ENCODE results near the gene ATP2A1.

Gene ATP2A1

DNA sequence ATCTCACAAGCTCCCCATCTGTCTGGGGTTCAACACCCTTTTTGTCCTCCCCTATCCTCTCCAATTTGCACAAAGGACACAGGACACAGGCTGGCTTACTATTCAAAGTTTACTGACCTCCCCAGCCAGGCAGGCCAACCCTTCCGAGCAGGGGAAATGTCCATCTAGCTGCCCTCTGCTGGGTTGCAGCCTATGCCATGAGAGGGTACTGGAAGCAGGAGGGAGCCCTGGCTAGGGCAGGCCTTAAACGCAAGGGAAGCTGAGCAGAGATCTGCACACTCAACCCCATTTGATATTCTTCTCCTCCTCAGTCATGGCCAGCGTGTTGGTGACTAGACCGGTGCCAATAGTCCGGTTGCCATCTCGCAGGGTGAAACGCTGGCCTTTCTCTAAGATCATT lies 35.6 kb upstream of the ATP2A1 start:
- TF ChIP-seq, protein P1, sequence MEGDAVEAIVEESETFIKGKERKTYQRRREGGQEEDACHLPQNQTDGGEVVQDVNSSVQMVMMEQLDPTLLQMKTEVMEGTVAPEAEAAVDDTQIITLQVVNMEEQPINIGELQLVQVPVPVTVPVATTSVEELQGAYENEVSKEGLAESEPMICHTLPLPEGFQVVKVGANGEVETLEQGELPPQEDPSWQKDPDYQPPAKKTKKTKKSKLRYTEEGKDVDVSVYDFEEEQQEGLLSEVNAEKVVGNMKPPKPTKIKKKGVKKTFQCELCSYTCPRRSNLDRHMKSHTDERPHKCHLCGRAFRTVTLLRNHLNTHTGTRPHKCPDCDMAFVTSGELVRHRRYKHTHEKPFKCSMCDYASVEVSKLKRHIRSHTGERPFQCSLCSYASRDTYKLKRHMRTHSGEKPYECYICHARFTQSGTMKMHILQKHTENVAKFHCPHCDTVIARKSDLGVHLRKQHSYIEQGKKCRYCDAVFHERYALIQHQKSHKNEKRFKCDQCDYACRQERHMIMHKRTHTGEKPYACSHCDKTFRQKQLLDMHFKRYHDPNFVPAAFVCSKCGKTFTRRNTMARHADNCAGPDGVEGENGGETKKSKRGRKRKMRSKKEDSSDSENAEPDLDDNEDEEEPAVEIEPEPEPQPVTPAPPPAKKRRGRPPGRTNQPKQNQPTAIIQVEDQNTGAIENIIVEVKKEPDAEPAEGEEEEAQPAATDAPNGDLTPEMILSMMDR (IDR thresholded peaks at IDR 0.05; ENCODE audit: control insufficient read depth, insufficient read depth, low read depth, low read length, missing control alignments) = no peak
- DNase-seq (ENCODE audit: low read depth) = no peak
- no peak overlapping the region for H3K4me3 ChIP-seq (ENCODE audit: control insufficient read depth, low read depth, low read length)

GRCh38 chr16:28843766-28844165 lies 34.5 kb upstream of the ATP2A1 start:
- TF ChIP-seq, protein P1 (IDR thresholded peaks at IDR 0.05; ENCODE audit: control insufficient read depth, insufficient read depth, low read depth, low read length, missing control alignments) = no peak
- DNase-seq (ENCODE audit: low read depth) = no peak
- H3K4me3 ChIP-seq (ENCODE audit: control insufficient read depth, low read depth, low read length) = no peak overlapping the region

DNA sequence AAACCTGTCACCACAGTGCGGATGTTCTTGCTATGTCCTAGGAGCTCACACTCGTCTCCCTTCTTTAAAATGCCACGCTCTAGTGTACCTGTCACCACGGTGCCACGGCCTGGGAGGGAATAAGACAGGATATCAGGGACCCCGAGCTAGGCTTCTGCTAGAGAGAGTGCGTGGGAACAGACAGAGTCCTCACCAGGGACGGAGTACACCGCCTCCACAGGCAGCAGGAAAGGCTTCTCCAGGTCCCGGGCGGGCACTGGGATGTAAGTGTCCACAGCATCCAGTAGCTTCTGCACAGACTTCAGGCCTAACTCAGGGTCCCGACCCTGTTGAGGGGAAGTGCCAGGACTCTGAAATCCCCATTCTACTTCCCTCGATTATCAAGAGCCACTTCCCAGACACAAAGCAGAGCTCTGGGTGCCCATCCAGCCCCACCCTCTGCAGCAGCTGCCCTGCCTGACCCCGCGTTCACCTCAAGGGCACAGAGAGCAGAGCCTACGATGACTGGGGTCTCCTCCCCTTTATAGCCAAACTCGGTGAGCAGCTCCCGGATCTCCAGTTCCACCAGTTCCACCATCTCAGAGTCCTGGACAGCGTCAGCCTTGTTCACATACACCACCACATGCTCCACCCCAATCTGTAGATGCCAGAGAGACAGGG lies 33.9 kb upstream of the ATP2A1 start:
- no peak for DNase-seq (ENCODE audit: low read depth)
- H3K4me3 ChIP-seq (ENCODE audit: control insufficient read depth, low read depth, low read length) = no peak overlapping the region
- TF ChIP-seq, protein P1 (IDR thresholded peaks at IDR 0.05; ENCODE audit: control insufficient read depth, insufficient read depth, low read depth, low read length, missing control alignments) = no peak

DNA sequence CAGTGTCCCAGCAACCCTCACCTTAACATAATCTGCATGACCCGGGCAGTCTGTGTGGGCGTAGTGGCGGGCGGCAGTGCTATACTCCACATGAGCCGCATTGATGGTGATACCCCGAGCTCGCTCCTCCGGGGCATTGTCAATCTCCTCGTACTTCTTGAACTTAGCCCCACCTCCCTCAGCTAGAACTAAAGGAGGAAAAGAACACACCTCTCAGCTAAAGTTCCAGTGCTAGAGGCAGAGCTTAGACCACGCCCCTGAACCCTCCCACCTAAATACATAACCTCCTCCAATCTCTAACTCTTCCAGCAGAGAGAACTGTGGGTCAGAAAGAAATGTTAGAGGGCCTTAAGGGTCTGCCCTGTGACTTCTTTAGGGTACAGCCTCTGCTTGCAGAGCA lies 33.0 kb upstream of the ATP2A1 start:
- TF ChIP-seq, protein P1 (IDR thresholded peaks at IDR 0.05; ENCODE audit: control insufficient read depth, insufficient read depth, low read depth, low read length, missing control alignments) = no peak
- no peak for DNase-seq (ENCODE audit: low read depth)
- peak overlapping the region; percentile 56 for H3K4me3 ChIP-seq (ENCODE audit: control insufficient read depth, low read depth, low read length)

DNA sequence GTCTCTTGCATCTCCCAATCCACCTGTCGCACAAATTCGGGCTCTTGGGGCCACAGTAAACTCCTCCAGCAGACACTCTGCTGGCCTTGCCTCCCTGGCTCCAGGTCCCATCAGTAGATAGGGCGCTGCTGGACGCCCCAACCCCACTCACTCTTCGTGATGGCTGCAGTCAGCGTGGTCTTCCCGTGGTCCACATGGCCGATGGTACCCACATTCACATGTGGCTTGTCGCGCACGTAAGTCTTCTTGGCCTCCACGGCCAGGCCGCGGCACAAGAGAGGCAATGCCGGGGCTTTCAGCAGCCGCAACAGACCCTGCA lies 32.6 kb upstream of the ATP2A1 start:
- TF ChIP-seq, protein P1 (IDR thresholded peaks at IDR 0.05; ENCODE audit: control insufficient read depth, insufficient read depth, low read depth, low read length, missing control alignments) = no peak
- peak overlapping the region; percentile 56 for H3K4me3 ChIP-seq (ENCODE audit: control insufficient read depth, low read depth, low read length)
- no peak for DNase-seq (ENCODE audit: low read depth)

GRCh38 chr16:28846080-28846932 lies 32.0 kb upstream of the ATP2A1 start, which contains the start of gene TUFM:
TUFM (minus strand) TSS chr16:28846348; CDS start chr16:28846269, 79 bp downstream.
- peak within 1 kb of the TSS; percentile 56 for H3K4me3 ChIP-seq (ENCODE audit: control insufficient read depth, low read depth, low read length)
- DNase-seq (ENCODE audit: low read depth) = peak; percentile 89
- TF ChIP-seq, protein P1 (IDR thresholded peaks at IDR 0.05; ENCODE audit: control insufficient read depth, insufficient read depth, low read depth, low read length, missing control alignments) = peak; percentile 71
